PC-3 (cell line): ENCODE results near the gene LRRC63. TPM values are rescaled to one million over a fixed set of nuclear protein-coding genes. Genes with fewer than 3 reads are reported as not detected.

Experiments
- ATAC-seq: fragments of 200-7000 bp; cut with Tn5 transposase; 2 replicates; pipeline ENCODE4 v1.9.1; 2020; ENCODE audit warnings: mild to moderate bottlenecking, moderate library complexity
- BruUV-seq: library from RNA; stranded (reverse); fragments of 400-500 nt; replicated peaks from 2 replicates; lab custom pipeline; 2021; lab: Mats Ljungman, UMichigan
- CTCF ChIA-PET: fragments of 300-600 bp; sonication (Branson Sonifier 250); formaldehyde crosslinking; loops from one replicate; lab custom pipeline; 2022; ENCODE audit warnings: antibody characterized with exemption; lab: Charles Lee
- POLR2A ChIA-PET: fragments of 300-600 bp; sonication (Branson Sonifier 250); formaldehyde crosslinking; loops from one replicate; lab custom pipeline; 2022; ENCODE audit warnings: antibody characterized with exemption; ENCODE audit not compliant: unreplicated experiment; lab: Charles Lee
- DNase-seq: peaks from one replicate; pipeline ENCODE4 v3.0.0-alpha.2; 2015
- H2AFZ ChIP-seq: fragments of 300-600 bp; sonication (generic); 2 replicates; pipeline ENCODE4 v1.6.0; 2016; ENCODE audit warnings: antibody characterized with exemption, low read length
- H3F3A ChIP-seq: fragments of 300-600 bp; sonication (generic); one replicate; pipeline ENCODE4 v1.6.0; 2017; ENCODE audit warnings: antibody characterized with exemption, low read length, control low read depth, mild to moderate bottlenecking; ENCODE audit not compliant: unreplicated experiment
- H3K27ac ChIP-seq: fragments of 300-600 bp; sonication (generic); 2 replicates; pipeline ENCODE4 v1.5.1; 2016; ENCODE audit warnings: mild to moderate bottlenecking, low read length
- H3K27me3 ChIP-seq: fragments of 300-600 bp; sonication (generic); 2 replicates; pipeline ENCODE4 v1.6.1; 2016; ENCODE audit warnings: low read length, mixed read lengths
- H3K36me3 ChIP-seq: fragments of 300-600 bp; sonication (generic); 2 replicates; pipeline ENCODE4 v1.6.1; 2016; ENCODE audit warnings: low read depth, mixed run types, low read length, mixed read lengths
- H3K4me1 ChIP-seq: fragments of 300-600 bp; sonication (generic); 2 replicates; pipeline ENCODE4 v1.5.1; 2016; ENCODE audit warnings: low read length; ENCODE audit not compliant: insufficient read depth
- H3K4me2 ChIP-seq: fragments of 300-600 bp; sonication (generic); 2 replicates; pipeline ENCODE4 v1.6.0; 2016; ENCODE audit warnings: low read length
- H3K4me3 ChIP-seq: fragments of 300-600 bp; sonication (generic); 2 replicates; pipeline ENCODE4 v1.5.1; 2016; ENCODE audit warnings: mild to moderate bottlenecking, low read length, mixed read lengths
- H3K79me2 ChIP-seq: fragments of 300-600 bp; sonication (generic); 2 replicates; pipeline ENCODE4 v1.6.1; 2017; ENCODE audit warnings: low read length, mixed read lengths
- H3K9ac ChIP-seq: fragments of 300-600 bp; sonication (generic); 2 replicates; pipeline ENCODE4 v1.6.0; 2016; ENCODE audit warnings: mild to moderate bottlenecking, low read length
- H3K9me2 ChIP-seq: fragments of 300-600 bp; sonication (generic); replicated peaks from 2 replicates; pipeline ENCODE4 v1.6.1; 2016; ENCODE audit warnings: mixed run types, low read length, mixed read lengths
- H3K9me3 ChIP-seq: fragments of 300-600 bp; sonication (generic); 2 replicates; pipeline ENCODE4 v1.6.1; 2016; ENCODE audit warnings: low read length, mixed read lengths
- H4K20me1 ChIP-seq: fragments of 300-600 bp; sonication (generic); 2 replicates; pipeline ENCODE4 v1.6.1; 2016; ENCODE audit warnings: low read length, mixed read lengths
- CTCF ChIP-seq: fragments of 300-600 bp; sonication (generic); conservative IDR thresholded peaks from 2 replicates; pipeline ENCODE4 v1.5.1; 2017; ENCODE audit warnings: antibody characterized with exemption, low read depth, mild to moderate bottlenecking, low read length
- EZH2 ChIP-seq: fragments of 300-600 bp; sonication (generic); IDR thresholded peaks from one replicate; pipeline ENCODE4 v1.6.1; 2017; ENCODE audit warnings: antibody characterized with exemption, mild to moderate bottlenecking, low read length; ENCODE audit not compliant: unreplicated experiment
- EZH2phosphoT487 ChIP-seq: fragments of 300-600 bp; sonication (generic); IDR thresholded peaks from 2 replicates; pipeline ENCODE4 v1.6.1; 2018; ENCODE audit warnings: mild to moderate bottlenecking, antibody characterized with exemption, low read length, borderline replicate concordance
- intact Hi-C: fragments of 100-400 bp; cut with micrococcal nuclease; formaldehyde crosslinking; loops from 2 replicates; pipeline ENCODE4 v1.9.0; 2023
- total RNA-seq: library from RNA; depleted of rRNA; stranded (reverse); fragments of >200 nt; gene quantifications from 2 replicates; pipeline ENCODE4 v1.2.3, GENCODE V29; 2014

Gene LRRC63
- total RNA-seq, 1 experiment from 2014 or later, result 0.26 TPM

- CTCF ChIA-PET, result no interaction called here
- intact Hi-C loops, result loop anchor here (5.0 kb wide), 1 partner anchor 103 kb away; no protein-coding TSS in a partner anchor
- Histone ChIP-seq H3K27me3 (no peaks in the 10 kb centered on the region), H3K36me3 (no peaks in the 10 kb centered on the region; the same call in 1 of the 2 replicates), H3K27ac (no peak overlapping the region), H3K9ac (no peak overlapping the region), H2AFZ (no peak overlapping the region), H3F3A (no peaks in the 10 kb centered on the region), H3K4me1 (0 out of 2 replicates have a peak, but pooled peaks cover 5% of the 10 kb centered on the region), H3K9me2 (no peaks in the 10 kb centered on the region), H3K4me3 (no peak overlapping the region), H4K20me1 (peaks cover 3% of the 10 kb centered on the region; the same call in 1 of the 2 replicates), H3K79me2 (peaks cover 26% of the 10 kb centered on the region), H3K9me3 (no peaks in the 10 kb centered on the region), H3K4me2 (no peak overlapping the region)
- DNase-seq (peak; percentile 43), ATAC-seq (no peak; the same call in 1 of the 2 replicates)
- POLR2A ChIA-PET, result no interaction called here
- TF ChIP-seq CTCF (peak; percentile 70), EZH2 (no peak), EZH2phosphoT487 (no peak)
- BruUV-seq, result no TSS peak
Observed at GRCh38 chr13:46184277-46184699, 27.4 kb upstream of the LRRC63 start.

- no peak overlapping the region for H2AFZ ChIP-seq
- ATAC-seq (no peak), DNase-seq (no peak)
- no TSS peak for BruUV-seq
- ChIA-PET CTCF (no interaction called here), POLR2A (no interaction called here)
- no peaks in the 10 kb centered on the region; the same call in 1 of the 2 replicates for H4K20me1 ChIP-seq
- H3F3A ChIP-seq, result no peaks in the 10 kb centered on the region
- no peak overlapping the region for H3K9ac ChIP-seq
- TF ChIP-seq EZH2 (no peak), CTCF (no peak), EZH2phosphoT487 (no peak)
- no peaks in the 10 kb centered on the region for H3K9me3 ChIP-seq
- H3K9me2 ChIP-seq, result no peaks in the 10 kb centered on the region
- H3K36me3 ChIP-seq, result no peaks in the 10 kb centered on the region; the same call in 1 of the 2 replicates
- H3K27me3 ChIP-seq, result no peaks in the 10 kb centered on the region
- intact Hi-C loops, result no loop called here
- H3K4me1 ChIP-seq, result no peaks in the 10 kb centered on the region
- H3K4me2 ChIP-seq, result no peak overlapping the region
- peaks cover 12% of the 10 kb centered on the region for H3K79me2 ChIP-seq
- H3K27ac ChIP-seq, result no peak overlapping the region
- no peak overlapping the region for H3K4me3 ChIP-seq
Observed at GRCh38 chr13:46185634-46186033, 26.1 kb upstream of the LRRC63 start.

DNA sequence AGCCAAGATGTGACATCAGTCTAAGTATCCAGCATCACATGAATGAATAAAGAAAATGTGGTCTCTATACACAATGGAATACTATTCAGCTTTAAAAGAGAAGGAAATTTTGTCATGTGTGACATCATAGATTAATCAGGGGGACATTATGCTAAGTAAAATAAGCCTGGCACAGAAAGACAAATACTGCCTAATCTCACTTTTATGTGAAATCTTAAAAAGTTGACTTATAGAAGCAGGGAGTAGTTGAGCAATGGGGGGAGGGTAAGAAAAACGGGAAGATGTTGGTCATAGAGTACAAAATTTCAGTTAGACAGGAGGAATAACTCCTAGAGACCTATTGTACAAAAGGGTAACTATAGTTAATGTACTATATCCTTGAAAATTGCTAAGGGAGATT is 19.3 kb upstream of the LRRC63 start:
- Histone ChIP-seq H3K9ac (no peak overlapping the region), H3K27ac (no peak overlapping the region), H3K9me3 (no peaks in the 10 kb centered on the region), H3F3A (no peaks in the 10 kb centered on the region), H3K4me1 (peaks cover 8% of the 10 kb centered on the region), H3K27me3 (no peaks in the 10 kb centered on the region), H3K36me3 (no peaks in the 10 kb centered on the region), H3K4me3 (no peak overlapping the region), H4K20me1 (no peaks in the 10 kb centered on the region), H3K9me2 (no peaks in the 10 kb centered on the region), H2AFZ (no peak overlapping the region), H3K4me2 (no peak overlapping the region), H3K79me2 (no peaks in the 10 kb centered on the region)
- no peak for TF ChIP-seq CTCF
- TF ChIP-seq EZH2phosphoT487, result no peak
- TF ChIP-seq EZH2, result no peak
- no TSS peak for BruUV-seq
- intact Hi-C loops, result no loop called here
- ChIA-PET CTCF (no interaction called here), POLR2A (no interaction called here)
- DNase-seq, result no peak
- no peak for ATAC-seq
